Lung microvascular endothelial cell (primary cell): ENCODE results near the gene RPL7A. TPM values are rescaled to one million over a fixed set of nuclear protein-coding genes. Genes with fewer than 3 reads are reported as not detected.
A peak's percentile ranks its signal among the peaks of the same experiment; 100 is the strongest.
"Not testable (repeated sequence)": the region's sequence is repeated elsewhere in the genome, so short reads cannot be mapped to it uniquely, and the experiment has no call there.

ENCODE experiments used
- DNase-seq, 2 donors: peaks; one replicate each; pipeline versions ENCODE4 v3.0.0 to v3.0.0-alpha.2; 2010; ENCODE audit warnings: low read depth in 2 of 2
- total RNA-seq: library from RNA; depleted of rRNA; stranded (reverse); fragments of >200 nt; gene quantifications from 2 replicates; pipeline ENCODE4 v1.2.1, GENCODE V29; 2014

The RPL7A gene
- total RNA-seq, 1 donor from 2014 or later: 1,751 TPM

DNA sequence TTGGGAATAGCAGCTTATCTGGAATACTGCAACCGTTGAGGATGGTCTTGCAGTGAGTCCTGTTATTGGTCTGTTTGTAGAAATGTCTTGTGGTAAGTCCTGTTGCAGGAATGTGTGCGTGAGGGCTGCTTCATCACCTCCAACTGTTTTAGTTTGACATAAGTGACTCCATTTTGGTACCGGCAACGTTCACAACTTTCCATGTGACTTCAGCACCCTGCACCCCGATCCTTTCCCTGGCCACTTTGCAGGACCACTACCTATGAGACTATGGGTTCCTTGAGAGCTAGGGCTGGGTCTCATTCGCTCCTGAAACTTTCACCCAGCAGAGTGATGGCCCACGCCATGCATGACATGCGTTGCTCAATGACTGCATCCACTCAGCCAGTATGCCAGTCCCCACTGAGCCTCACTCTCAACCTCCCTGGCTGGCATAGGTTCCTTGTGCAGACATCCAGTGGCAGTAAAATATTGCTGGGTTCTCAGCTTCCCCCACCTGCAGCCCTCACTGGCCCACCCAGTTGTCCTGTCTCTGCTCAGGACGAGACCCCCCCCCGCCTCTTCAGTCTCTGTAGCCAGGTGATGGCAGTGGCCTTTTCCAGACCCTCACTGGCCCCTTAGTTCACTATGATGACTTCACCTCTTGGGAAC, 20.1 kb upstream of the RPL7A start:
- DNase-seq: no peak

DNA sequence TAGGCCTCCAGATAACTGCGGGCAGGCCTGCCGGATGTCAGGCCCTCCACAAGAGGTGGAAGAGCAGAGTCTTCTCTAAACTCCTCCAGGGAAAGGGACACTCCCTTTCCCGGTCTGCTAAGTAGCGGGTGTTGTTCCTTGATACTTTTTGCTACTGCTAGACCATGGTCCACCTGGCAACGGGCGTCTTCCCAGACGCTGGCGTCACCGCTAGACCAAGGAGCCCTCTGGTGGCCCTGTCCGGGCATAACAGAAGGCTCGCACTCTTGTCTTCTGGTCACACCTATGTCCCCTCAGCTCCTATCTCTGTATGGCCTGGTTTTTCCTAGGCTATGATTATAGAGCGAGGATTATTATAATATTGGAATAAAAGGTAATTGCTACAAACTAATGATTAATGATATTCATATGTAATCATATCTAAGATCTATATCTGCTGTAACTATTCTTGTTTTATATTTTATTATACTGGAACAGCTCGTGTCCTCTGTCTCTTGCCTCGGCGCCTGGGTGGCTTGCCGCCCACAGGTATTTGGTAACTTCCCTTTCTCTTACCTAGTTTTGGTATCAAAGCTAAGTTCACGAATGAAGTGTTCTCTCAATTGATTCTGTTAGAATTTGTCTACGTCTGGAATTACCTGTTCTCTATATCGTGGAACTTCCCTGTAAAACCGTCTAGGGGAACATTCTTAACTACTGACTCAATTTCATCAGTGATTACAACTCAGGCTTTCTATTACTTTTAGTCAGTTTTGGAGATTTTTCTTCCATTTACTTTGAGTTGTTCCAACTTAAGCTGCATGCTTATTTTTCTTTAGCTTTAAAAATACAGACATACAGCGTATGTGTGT, 18.5 kb upstream of the RPL7A start:
- DNase-seq: peak in 1 of 2 donors; percentile 25

DNA sequence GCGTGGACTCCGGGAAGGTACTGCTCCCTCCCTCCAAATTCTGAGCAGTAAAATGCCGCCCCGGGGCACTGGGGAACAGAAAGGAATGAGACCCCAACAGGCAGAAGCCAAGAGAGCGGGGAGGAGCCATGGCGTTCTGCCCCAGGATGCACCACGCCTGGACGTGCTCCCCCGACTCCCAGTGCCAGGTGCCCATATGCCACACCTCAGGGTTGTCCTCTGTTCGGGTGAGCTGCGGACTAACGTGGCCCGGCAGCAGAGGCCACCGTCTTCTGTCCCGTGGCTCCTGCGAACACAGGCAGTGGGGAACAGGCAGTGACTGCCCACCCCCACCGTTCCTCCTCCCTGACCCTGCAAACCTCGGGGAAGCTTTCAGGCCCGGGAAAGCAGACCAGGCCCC, 16.8 kb upstream of the RPL7A start:
- DNase-seq: no peak

DNA sequence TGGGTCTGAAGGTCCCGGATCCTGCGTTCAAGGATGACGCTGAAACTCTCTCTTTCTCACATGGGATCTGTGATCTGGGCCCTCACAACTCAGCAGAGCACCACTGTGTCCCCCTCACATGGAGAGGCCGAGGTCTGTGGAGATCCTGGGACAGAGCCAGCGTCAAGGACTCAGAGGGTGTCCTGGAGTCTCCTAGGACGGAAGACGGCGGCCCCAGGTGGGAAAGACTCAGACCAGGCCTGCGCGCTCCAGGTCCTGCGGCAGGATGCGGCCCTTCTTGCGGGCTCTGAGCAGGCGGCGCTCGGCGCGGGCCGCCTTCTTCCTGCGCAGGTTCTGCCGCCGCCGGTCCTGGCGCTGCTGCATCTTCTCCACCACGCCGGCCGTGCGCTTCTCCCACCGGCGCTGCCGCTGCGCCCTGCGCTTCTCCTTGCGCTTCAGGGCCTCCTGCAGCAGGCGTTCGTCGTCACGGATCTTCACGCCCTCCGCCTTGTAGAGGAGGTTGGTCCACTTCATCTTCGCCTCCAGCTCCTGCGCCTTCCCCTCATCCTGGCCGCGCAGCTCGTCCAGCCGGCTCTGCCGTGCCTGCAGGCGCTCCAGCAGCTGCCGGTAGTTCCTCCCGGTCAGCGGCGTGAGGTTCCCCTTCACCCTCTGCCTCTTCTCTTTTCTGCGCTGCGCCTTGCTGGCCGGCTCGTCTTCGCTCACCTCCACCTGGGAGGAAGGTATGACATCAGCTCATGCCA, 16.2 kb upstream of the RPL7A start:
- no peak for DNase-seq

DNA sequence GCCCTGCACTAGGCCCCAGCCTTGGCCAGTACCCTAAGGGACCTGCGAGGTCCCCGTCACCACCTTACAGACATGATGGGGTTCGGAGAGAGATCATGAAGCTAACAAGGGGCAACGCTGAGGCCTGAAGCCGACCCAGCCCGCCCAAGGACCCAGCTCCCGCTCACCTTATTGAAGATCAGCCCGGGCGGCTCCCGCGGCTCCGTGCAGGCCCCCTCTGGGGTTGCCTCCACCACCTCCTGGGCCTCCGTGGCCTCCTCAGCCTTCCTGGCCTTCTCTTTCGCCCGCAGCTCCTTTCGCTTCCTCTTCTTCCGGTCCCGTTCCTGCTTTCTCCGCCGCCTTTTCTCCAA, 15.7 kb upstream of the RPL7A start:
- DNase-seq: no peak

DNA sequence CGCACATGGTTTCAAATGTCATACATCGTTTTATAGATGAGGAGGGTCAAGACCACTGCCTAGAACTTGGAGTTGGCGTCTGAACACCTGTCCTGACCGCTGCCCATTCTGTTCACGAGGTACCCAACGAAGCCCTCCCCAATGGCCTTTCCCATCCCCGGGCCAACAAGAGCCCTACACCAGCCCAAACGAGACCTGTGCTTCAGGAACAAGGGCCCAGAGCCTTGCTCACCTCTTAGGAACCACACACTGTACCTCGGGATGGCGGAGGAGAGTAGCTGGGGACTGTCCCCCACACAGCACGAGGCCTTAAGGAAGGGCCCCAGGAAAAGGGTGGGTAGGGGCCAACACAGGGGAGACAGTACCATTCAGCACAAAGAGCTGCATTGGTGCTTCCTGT, 15.0 kb upstream of the RPL7A start:
- DNase-seq: no peak

DNA sequence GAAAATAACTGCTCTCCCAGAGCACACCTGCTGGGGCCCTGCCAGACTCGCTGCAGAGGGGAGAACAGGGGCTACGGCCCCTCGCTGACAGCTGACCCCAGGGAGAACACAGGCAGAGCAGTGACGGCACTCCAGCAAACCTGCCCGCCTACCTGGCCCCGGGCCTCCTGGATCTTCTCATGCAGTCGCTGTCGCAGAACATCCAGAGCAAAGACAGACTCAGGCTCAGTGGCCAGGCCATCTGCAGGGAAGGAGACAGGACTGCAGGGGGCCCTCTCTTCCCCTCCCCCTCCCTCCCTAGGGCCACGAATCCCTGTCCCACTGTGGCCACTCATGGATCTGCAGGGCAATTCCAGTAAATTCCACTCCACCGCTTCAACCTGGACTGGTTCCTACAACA, 14.5 kb upstream of the RPL7A start:
- DNase-seq: no peak

DNA sequence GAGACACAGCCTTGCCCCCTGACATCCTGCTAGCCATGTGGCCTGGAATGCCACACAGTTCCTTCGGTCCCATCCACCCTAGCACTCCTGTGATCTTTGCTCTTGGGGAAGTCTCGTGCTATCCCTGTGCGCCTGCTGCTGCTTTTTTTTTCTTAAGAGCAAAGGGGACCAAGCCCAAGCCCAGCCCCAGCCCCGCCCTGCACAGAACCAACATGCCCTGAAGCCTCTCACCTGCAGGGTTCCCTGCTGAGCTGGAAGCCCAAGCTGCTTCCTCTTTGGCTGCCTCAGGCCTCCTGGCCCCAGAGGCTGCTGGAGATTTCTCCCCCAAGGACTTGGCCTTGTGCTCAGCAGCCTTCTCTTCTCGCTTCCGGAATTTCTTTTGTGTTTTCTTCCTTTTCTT, 13.9 kb upstream of the RPL7A start:
- DNase-seq: no peak

DNA sequence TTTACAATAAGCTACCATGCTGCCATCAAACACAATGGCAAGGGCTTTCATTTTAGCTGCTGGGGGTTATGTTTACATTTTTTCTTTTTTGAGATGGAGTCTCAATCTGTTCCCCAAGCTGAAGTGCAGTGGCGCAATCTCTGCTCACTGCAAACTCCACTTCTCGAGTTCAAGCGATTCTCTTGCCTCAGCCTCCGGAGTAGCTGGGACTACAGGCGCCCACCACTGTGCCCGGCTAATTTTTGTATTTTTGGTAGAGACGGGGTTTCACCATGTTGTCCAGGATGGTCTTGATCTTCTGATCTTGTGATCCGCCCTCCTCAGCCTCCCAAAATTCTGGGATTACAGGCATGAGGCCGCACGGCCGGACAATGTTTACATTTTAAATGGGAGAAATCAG, 13.1 kb upstream of the RPL7A start:
- not testable (repeated sequence) for DNase-seq

DNA sequence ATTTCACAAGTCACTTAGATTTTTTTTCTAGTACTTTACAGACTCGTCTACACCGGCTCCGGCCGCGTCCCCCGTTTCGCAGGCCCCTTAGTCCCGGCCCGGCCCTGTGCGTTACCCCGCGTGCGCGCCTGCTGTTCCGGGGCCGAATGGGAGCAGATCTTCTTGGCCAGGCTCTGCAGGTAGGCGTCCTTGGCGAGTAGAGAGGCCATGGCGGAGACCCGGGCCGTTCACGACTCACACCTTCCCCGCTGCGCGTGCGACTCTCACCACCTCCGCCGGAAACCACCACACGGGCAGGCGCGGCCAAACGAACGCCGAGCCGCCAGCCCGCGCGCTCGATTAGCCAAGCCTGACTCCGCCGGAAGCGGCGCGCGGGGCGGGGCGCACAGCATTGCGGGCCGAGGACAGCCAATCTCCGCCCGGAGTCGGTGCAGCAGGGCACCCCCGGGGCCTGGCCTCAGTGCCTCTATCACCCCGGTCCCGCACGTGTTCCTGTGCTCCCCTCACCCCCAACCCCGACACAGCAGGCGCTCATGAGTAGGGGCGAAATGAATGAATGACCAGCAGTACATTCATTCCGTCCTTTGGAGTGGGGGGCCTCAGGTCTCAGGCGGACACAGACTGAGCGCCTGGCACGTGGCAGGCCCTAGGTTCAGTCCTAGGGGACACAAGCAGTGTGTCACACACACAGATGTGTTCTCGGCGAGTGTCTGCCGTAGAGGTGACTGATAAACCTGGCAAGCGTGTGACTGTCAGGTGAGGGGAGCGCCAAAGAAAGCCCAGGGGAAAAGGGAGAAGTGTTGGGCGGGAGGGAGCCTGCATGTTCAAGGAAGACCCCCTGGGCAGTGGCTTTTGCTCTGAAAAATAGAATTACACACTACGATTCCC, 11.8 kb upstream of the RPL7A start, which contains the start of gene SURF6:
SURF6 (minus strand) TSS at position 265 of the 888 bp plus-strand sequence; CDS start at position 209, 56 bp downstream.
- peak; percentile 91 to 93 for DNase-seq

DNA sequence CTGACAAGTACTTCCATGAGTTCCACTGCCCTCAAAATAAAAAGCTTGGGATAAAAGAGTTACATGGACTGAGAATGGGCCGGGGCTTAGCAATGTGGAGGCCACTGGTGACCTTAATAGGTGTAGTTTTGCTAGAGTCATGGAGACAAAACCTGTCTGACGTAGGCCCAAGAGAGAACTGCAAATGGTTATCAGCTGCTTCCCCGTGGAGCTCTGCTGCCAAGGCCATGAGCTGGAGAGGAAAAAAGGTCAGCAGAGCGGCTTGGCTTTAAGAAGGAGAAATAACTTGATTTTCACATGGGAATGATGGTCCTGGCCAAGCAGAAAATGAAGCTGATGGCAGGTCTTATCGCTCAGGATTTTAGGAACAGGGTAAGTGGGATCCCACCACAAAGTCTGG, 8.4 kb upstream of the RPL7A start:
- no peak for DNase-seq

DNA sequence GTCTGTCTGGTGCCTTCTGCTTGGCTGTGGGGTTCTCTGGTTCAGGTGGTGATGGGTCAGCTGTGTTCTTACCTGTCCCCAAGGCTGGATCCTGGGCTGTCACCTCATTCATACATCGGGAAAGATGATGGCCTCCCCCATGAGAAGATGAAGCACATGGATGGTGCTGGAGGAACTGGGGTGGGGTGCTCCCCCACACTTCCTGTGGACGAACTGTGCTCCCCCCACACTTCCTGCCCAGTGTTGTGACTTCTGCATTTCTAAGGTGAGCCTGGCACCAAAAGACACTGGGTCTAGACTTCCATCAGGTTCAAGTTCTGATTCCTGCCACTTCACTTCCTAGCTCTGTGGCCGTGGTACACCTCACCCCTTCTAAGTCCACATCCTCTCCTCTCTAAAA, 7.8 kb upstream of the RPL7A start:
- no peak for DNase-seq

DNA sequence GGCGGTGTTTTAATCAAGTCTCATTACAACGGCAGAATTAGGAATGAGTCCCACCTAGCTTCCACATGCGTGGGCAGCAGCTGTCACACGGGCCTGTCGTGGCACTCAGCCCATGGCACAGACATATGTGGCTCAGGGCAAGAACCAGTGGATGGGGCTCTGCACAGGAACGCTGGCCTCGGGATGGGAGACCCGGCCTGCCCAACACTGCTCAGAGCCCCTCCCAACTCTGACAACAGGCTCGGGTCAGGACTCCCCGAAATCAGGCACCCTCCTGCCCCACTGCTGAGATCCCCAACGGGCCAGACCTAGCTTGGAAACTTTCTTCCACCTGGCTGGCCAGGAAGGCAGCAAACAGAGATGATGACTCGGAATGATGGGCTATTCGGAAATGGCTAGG, 7.1 kb upstream of the RPL7A start:
- DNase-seq: no peak

DNA sequence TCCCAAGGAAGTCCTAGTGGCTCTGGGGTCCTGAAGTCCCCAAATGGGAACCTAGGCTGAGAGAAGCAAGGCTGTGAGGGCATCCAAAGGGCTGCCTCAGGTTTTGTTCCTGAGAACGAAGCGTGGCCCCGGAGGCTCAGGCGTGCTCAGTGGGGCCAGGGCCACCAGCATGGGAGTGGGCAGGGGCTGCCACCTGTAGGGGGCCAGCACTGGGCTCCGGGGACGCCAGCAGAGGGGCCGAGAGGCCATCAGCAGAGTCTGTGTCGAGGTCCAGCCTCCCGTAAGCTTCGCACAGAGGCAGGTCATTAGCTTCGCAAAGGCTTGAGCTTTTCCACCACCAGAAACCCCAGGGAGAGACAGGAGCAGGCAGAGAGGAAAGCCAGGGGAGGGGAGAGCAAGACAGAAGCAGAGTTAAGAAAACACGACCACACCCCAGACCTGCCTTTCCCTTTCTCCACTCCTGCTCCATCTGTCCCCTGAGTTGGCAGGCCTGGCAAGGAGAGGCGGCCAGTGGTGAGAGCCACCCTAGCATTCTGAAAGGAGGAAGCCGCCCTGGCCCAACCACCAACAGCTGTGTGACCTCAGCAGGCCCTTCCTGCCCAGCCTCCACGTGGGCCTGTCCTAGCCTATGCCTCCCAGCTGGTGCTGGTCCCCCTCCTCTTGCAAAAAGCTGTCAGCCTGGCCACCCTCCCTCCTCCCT, 6.5 kb upstream of the RPL7A start:
- peak in 1 of 2 donors; percentile 46 for DNase-seq

DNA sequence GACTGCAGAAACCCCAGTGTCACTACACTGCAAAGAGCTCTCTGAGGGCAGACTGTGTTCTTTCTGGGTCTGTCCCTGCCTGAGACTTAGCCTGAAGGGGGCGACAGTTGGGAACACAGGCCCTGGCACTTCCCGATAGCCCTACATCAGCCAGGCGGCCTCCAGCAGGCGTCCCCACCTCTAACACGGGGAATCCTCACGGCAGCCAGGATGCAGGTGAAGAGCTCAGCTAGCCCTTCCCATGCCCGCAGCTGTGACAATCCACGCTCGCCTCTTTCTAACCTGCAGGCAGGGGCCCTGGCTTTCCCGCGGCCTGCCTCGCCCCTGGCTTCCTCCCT, 6.0 kb upstream of the RPL7A start:
- DNase-seq: no peak

DNA sequence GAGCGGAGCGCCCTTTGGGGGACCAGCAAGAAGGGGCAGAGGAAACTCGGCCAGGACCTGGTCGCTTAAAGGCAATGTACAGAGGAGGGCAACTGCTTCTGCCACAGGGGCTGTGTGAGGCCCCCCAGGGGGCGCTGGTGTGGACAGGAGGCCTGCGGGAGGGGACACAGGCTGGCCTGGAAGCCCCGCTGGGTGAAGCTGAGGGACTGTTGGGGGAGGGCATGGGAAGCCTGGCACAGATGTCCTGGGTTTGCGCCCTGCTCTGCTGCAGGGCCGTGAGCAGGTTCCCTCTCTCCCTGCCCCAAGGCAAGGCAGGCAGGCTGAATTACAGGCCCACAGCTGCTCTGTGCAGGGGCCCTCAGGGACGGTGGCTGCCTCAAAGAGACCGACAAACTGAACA, 5.4 kb upstream of the RPL7A start:
- peak in 1 of 2 donors; percentile 45 for DNase-seq

DNA sequence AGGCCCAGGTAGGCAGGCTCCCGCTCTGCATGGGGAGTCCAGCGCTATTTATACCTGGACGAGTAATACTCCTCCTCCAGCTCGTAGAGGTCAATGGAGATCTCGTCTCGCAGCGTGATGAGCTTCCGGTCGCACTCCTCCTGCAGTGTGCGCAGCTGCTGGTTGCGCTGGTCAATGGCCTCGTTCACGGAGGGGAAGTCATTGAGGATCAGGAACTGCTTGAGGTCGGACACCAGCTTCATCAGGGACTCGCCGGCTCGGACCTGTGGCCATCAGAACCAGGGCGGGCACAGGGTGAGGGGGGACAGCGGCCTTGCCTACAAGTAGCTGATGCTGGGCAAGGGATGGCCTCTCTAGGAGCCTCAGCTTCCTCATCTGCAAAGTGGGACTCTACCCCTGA, 3.9 kb upstream of the RPL7A start:
- DNase-seq: no peak

DNA sequence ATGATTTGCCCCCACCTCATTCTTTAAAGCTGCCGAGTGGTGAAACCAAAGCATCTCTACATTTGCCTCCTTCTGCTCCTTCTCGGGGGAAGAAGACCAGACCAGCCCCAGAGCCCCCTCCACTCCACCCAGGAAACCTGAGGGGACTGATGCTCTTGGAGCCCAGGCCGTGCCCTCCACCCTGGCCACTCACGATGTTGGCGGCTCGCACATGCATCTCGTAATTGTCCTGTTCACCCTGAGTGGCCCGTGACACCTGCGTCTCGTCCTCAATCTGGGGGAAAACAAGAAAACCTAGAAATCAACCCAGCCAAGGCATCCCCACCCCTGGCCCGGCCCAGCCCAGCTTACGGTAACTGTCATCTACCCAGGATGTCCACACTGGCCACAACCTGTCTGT, 3.0 kb upstream of the RPL7A start:
- DNase-seq: no peak

DNA sequence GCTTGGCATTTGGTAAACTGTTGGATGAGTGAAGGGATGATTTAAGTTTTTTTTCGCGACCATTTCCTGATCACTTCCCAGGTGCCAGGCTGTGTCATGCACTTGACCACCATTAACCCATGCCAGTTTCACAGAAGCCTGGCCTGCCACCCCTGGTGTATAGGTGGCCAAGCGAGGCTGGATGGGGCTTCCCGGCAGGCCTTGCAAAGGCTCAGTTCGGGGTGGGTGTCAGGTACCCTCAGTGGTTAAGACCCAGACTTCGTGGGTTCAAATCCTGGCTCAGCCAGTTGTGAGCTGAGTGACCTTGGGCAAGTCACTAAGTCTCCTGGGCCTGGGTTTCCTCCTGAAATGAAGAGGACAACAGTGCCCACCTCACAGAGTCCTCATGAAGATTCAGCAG, 2.4 kb upstream of the RPL7A start:
- DNase-seq: no peak

DNA sequence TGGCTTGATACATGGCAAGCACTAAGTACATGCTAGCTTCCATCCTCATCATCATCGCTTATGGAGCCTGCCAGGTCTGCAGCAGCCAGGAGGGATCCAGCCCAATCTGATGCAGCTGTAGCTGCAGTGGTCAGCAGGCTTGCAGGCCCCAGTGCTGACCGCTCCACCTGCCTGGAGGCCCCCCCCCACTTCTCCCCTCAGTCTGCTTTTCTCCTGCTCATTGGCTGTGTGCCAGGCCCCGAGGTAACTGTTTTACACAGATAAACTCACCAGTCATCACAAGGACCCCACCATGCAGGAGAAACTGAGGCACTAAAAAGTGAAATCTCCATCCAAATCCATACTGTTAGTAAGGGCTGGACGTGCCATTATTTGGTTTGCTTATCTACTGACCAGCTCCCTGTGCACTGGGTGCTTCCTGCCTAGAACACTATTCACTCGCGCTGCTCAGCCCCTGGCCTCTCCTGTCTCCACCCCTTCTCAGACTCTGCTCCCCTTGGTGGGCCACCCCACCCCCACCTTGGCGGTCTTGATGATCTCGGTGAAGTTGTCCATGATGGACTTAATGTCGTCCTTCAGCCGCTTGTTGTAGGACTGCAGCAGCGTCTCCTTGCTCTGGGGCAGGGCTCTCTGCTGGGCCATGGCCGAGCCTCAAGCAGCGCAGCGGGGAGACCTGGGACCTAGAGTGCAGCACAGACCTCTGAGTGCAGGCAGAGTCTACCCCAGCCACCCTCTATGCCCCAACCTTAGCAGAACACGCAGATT, 1.8 kb upstream of the RPL7A start:
- no peak for DNase-seq
